GM21381 (cell line): Measurements from ENCODE around the gene POU4F2.

Experiments
- ATAC-seq: cut with Tn5 transposase; IDR thresholded peaks from one replicate; pipeline ENCODE4 v1.9.1; 2021; ENCODE audit warnings: mild to moderate bottlenecking, moderate library complexity; ENCODE audit not compliant: unreplicated experiment

The POU4F2 gene

GRCh38 chr4:146638786-146639505 lies at the start of gene POU4F2:
POU4F2 (plus strand) TSS chr4:146638893; CDS start chr4:146639141, 248 bp downstream.
- no peak for ATAC-seq

- no peak for ATAC-seq
Observed at GRCh38 chr4:146590801-146591200, 47.9 kb upstream of the POU4F2 start.

- ATAC-seq: no peak
Observed at GRCh38 chr4:146592019-146592418, 46.7 kb upstream of the POU4F2 start.

- no peak for ATAC-seq
Observed at GRCh38 chr4:146632770-146633470, 5.8 kb upstream of the POU4F2 start.

- no peak for ATAC-seq
Observed at GRCh38 chr4:146633471-146633800, 5.3 kb upstream of the POU4F2 start.

GRCh38 chr4:146634825-146635224 lies 3.9 kb upstream of the POU4F2 start:
- no peak for ATAC-seq

- no peak for ATAC-seq
Observed at GRCh38 chr4:146637621-146638332, 916 bp upstream of the POU4F2 start.

- no peak for ATAC-seq
Observed at GRCh38 chr4:146638333-146638785, 334 bp upstream of the POU4F2 start.

- ATAC-seq: no peak
Observed at GRCh38 chr4:146639506-146639932, 826 bp downstream of the POU4F2 start.

GRCh38 chr4:146640021-146640464 lies 1.4 kb downstream of the POU4F2 start:
- no peak for ATAC-seq

GRCh38 chr4:146640465-146641061 lies 1.9 kb downstream of the POU4F2 start:
- ATAC-seq: no peak

GRCh38 chr4:146641762-146642161 lies 3.1 kb downstream of the POU4F2 start:
- ATAC-seq: no peak

- ATAC-seq: no peak
Observed at GRCh38 chr4:146643812-146644401, 5.2 kb downstream of the POU4F2 start.

GRCh38 chr4:146645921-146646320 lies 7.2 kb downstream of the POU4F2 start:
- ATAC-seq: no peak

- no peak for ATAC-seq
Observed at GRCh38 chr4:146646593-146647325, 8.1 kb downstream of the POU4F2 start.

GRCh38 chr4:146647615-146648460 lies 9.1 kb downstream of the POU4F2 start:
- no peak for ATAC-seq

GRCh38 chr4:146648461-146648783 lies 9.7 kb downstream of the POU4F2 start:
- no peak for ATAC-seq

GRCh38 chr4:146649232-146649631 lies 10.5 kb downstream of the POU4F2 start:
- ATAC-seq: no peak

GRCh38 chr4:146650034-146650433 lies 11.3 kb downstream of the POU4F2 start:
- no peak for ATAC-seq
